KMS-11 (cell line): ENCODE measurements around the gene KSR2.

Experiments
- H2AFZ ChIP-seq: fragments of 200-600 bp; sonication (generic); 2 replicates; pipeline ENCODE4 v1.6.1; 2016; ENCODE audit warnings: antibody characterized with exemption, mixed run types, low read depth
- H3K27ac ChIP-seq: fragments of 200-600 bp; sonication (generic); 2 replicates; pipeline ENCODE4 v1.6.1; 2016; ENCODE audit warnings: mild to moderate bottlenecking, mixed run types
- H3K27me3 ChIP-seq: fragments of 200-600 bp; sonication (generic); 2 replicates; pipeline ENCODE4 v1.6.1; 2017; ENCODE audit warnings: mild to moderate bottlenecking, low read depth, mixed run types, moderate library complexity; ENCODE audit not compliant: insufficient read depth
- H3K36me3 ChIP-seq: fragments of 200-600 bp; sonication (generic); 2 replicates; pipeline ENCODE4 v1.6.1; 2017; ENCODE audit warnings: mild to moderate bottlenecking, mixed run types; ENCODE audit not compliant: insufficient read depth
- H3K4me1 ChIP-seq: fragments of 200-600 bp; sonication (generic); 2 replicates; pipeline ENCODE4 v1.6.1; 2016; ENCODE audit warnings: mild to moderate bottlenecking, low read depth, mixed run types; ENCODE audit not compliant: poor library complexity, severe bottlenecking
- H3K4me2 ChIP-seq: fragments of 200-600 bp; sonication (generic); 2 replicates; pipeline ENCODE4 v1.7.0; 2016; ENCODE audit warnings: mild to moderate bottlenecking, mixed run types
- H3K4me3 ChIP-seq: fragments of 200-600 bp; sonication (generic); IDR thresholded peaks from 2 replicates; pipeline ENCODE4 v1.6.1; 2017; ENCODE audit warnings: low read depth, low read length, mixed read lengths; ENCODE audit not compliant: insufficient read depth
- H3K79me2 ChIP-seq: fragments of 200-600 bp; sonication (generic); 2 replicates; pipeline ENCODE4 v1.6.1; 2016; ENCODE audit warnings: low read depth, mixed run types; ENCODE audit not compliant: insufficient read depth
- H3K9ac ChIP-seq: fragments of 200-600 bp; sonication (generic); 2 replicates; pipeline ENCODE4 v1.6.1; 2016; ENCODE audit warnings: mild to moderate bottlenecking, mixed run types
- H4K20me1 ChIP-seq: fragments of 200-600 bp; sonication (generic); 2 replicates; pipeline ENCODE4 v1.6.1; 2016; ENCODE audit warnings: mild to moderate bottlenecking, mixed run types; ENCODE audit not compliant: insufficient read depth
- TF ChIP-seq, protein P1 (sequence below): fragments of 200-600 bp; sonication (generic); conservative IDR thresholded peaks from 2 replicates; pipeline ENCODE4 v1.6.1; 2017; ENCODE audit warnings: low read depth, mild to moderate bottlenecking, antibody characterized with exemption, low read length, moderate library complexity, mixed read lengths

KSR2 gene

DNA sequence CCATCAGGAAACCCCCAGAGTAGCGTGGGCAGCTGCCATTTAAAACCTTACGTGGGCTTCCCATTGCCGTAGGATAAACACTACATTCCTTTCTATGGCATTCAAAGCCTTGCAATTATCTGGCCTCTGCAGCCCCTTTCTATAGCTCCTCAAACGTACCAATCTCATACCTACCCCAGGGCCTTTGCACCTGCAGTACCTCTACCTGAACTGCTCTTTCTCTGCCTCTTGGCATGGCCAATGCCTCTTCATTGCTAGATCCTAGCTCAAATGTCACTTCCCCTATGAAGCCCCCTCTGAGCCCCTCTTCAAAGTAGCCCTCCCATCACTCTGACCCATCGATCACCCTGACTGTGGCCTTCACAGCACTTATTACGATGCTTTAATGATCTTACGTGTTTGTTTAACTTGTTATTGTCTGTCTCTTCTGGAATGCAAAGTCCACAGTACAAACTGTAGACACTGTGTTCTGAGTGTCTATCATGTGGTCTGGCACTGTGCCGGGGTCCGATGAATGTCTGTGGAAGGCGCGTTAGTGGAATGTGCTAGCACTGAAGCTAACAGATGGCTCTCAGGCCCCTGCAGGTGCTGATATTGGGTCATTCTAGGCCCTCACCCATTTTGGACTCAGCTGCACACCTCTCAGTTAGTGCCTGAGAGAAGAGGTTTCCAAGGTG is 450.1 kb downstream of the KSR2 start:
- H3K4me1 ChIP-seq: no peaks in the 10 kb centered on the region
- no peaks in the 10 kb centered on the region for H3K27me3 ChIP-seq
- TF ChIP-seq, protein P1, sequence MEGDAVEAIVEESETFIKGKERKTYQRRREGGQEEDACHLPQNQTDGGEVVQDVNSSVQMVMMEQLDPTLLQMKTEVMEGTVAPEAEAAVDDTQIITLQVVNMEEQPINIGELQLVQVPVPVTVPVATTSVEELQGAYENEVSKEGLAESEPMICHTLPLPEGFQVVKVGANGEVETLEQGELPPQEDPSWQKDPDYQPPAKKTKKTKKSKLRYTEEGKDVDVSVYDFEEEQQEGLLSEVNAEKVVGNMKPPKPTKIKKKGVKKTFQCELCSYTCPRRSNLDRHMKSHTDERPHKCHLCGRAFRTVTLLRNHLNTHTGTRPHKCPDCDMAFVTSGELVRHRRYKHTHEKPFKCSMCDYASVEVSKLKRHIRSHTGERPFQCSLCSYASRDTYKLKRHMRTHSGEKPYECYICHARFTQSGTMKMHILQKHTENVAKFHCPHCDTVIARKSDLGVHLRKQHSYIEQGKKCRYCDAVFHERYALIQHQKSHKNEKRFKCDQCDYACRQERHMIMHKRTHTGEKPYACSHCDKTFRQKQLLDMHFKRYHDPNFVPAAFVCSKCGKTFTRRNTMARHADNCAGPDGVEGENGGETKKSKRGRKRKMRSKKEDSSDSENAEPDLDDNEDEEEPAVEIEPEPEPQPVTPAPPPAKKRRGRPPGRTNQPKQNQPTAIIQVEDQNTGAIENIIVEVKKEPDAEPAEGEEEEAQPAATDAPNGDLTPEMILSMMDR: no peak
- no peak overlapping the region for H3K4me3 ChIP-seq
- no peaks in the 10 kb centered on the region for H3K36me3 ChIP-seq
- H3K4me2 ChIP-seq: no peak overlapping the region
- no peak overlapping the region for H3K9ac ChIP-seq
- no peak overlapping the region for H2AFZ ChIP-seq
- H3K27ac ChIP-seq: no peak overlapping the region
- H4K20me1 ChIP-seq: no peaks in the 10 kb centered on the region
- no peaks in the 10 kb centered on the region for H3K79me2 ChIP-seq

DNA sequence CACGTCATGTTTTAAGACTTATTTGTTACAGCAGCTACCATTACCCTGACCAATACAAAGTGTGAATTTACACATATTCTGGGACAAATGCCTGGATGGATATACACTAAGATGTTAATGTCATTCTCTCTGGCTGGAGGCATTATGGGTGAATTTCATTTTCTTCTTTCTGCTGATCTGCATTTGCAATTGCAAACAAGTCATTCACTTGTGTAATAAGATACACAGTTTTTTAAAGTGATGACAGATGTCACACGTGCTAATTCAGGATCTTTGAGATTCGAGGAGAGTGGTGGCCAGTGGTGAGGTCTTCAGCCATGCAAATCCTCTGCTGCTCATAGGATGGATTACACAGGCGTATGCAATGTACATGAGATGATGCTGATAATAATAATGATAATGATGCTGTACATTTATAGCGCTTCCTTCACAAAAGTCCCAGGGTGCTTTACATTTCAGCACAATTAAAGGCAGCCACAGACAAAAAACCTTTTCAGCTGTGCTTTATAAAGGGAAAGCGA is 451.5 kb downstream of the KSR2 start:
- Histone ChIP-seq H3K36me3 (no peaks in the 10 kb centered on the region), H3K4me2 (no peak overlapping the region), H3K9ac (no peak overlapping the region), H4K20me1 (no peaks in the 10 kb centered on the region), H3K4me1 (no peaks in the 10 kb centered on the region), H3K27me3 (no peaks in the 10 kb centered on the region), H3K27ac (no peak overlapping the region), H2AFZ (no peak overlapping the region), H3K4me3 (no peak overlapping the region), H3K79me2 (no peaks in the 10 kb centered on the region)
- TF ChIP-seq, protein P1: no peak

DNA sequence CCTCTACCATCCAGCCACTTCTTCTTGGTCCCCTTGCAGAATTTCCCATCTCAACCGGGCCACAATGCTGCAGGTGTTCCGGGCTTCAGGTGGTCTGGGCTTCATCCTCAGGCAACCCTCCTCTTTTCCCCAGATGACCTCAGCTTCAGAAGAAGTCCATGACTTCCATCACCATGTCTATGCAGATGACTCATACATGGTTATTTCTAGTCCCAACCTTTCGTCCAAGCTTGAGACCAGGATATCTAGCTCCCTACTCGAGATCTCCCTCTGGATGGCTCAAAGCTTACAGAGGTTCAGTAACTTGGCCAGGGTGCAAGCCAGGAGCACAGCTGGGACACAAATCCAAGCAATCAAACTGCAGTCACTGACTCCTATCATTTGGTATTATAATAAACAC is 452.8 kb downstream of the KSR2 start:
- H3K9ac ChIP-seq: no peak overlapping the region
- H3K79me2 ChIP-seq: no peaks in the 10 kb centered on the region
- H2AFZ ChIP-seq: no peak overlapping the region
- no peaks in the 10 kb centered on the region for H3K27me3 ChIP-seq
- no peak overlapping the region for H3K27ac ChIP-seq
- H3K4me1 ChIP-seq: no peaks in the 10 kb centered on the region
- H3K4me2 ChIP-seq: no peak overlapping the region
- TF ChIP-seq, protein P1: no peak
- H4K20me1 ChIP-seq: no peaks in the 10 kb centered on the region
- no peaks in the 10 kb centered on the region for H3K36me3 ChIP-seq
- H3K4me3 ChIP-seq: no peak overlapping the region

DNA sequence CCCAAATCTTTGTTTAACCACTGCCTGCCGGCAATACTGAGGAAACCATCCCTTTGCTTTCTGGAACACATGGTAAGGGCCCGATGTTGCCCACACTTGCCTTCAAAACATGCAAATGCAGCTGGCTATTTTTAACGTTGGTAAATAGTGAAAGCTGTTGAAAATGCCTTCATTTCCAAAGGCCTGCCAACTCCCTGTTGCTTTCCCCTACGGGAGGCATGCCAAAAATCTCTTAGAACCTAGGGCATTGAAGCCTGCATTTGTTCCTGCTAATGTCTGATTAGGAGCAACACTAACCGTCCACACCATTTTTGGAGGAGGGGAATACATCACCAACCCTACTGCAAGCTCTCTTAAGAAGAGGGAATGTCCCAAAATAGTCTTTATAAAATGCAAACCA is 454.8 kb downstream of the KSR2 start:
- Histone ChIP-seq H2AFZ (no peak overlapping the region; the same call in 1 of the 2 replicates), H3K27me3 (no peaks in the 10 kb centered on the region), H3K9ac (no peak overlapping the region), H4K20me1 (no peaks in the 10 kb centered on the region), H3K36me3 (no peaks in the 10 kb centered on the region), H3K4me3 (no peak overlapping the region), H3K4me2 (no peak overlapping the region), H3K4me1 (no peaks in the 10 kb centered on the region), H3K27ac (no peak overlapping the region), H3K79me2 (no peaks in the 10 kb centered on the region)
- TF ChIP-seq, protein P1: no peak
